ENCODE results near the gene HSF2BP.
"Not testable (repeated sequence)": the region's sequence is repeated elsewhere in the genome, so short reads cannot be mapped to it uniquely, and the experiment has no call there.

Gene HSF2BP

GRCh38 chr21:43516860-43517627 is 142.2 kb downstream of the HSF2BP start:
- not testable (repeated sequence) for DNase-seq (ENCODE audit: low read depth)

GRCh38 chr21:43516295-43516847 is 142.9 kb downstream of the HSF2BP start:
- DNase-seq (ENCODE audit: low read depth): not testable (repeated sequence)

GRCh38 chr21:43514834-43515233 is 144.5 kb downstream of the HSF2BP start:
- not testable (repeated sequence) for DNase-seq (ENCODE audit: low read depth)

- DNase-seq (ENCODE audit: low read depth): not testable (repeated sequence)
Observed at GRCh38 chr21:43513023-43513422, 146.3 kb downstream of the HSF2BP start.

- DNase-seq (ENCODE audit: low read depth): not testable (repeated sequence)
Observed at GRCh38 chr21:43511209-43511608, 148.1 kb downstream of the HSF2BP start.

GRCh38 chr21:43510669-43511068 is 148.6 kb downstream of the HSF2BP start:
- not testable (repeated sequence) for DNase-seq (ENCODE audit: low read depth)

- DNase-seq (ENCODE audit: low read depth): not testable (repeated sequence)
Observed at GRCh38 chr21:43503892-43504291, 155.4 kb downstream of the HSF2BP start.

GRCh38 chr21:43503075-43503750 is 156.1 kb downstream of the HSF2BP start:
- not testable (repeated sequence) for DNase-seq (ENCODE audit: low read depth)

- DNase-seq (ENCODE audit: low read depth): not testable (repeated sequence)
Observed at GRCh38 chr21:43502407-43503071, 156.7 kb downstream of the HSF2BP start.

- not testable (repeated sequence) for DNase-seq (ENCODE audit: low read depth)
Observed at GRCh38 chr21:43498924-43499323, 160.4 kb downstream of the HSF2BP start.

GRCh38 chr21:43498065-43498464 is 161.2 kb downstream of the HSF2BP start:
- not testable (repeated sequence) for DNase-seq (ENCODE audit: low read depth)

GRCh38 chr21:43494279-43495012 is 164.8 kb downstream of the HSF2BP start:
- DNase-seq (ENCODE audit: low read depth): not testable (repeated sequence)

- not testable (repeated sequence) for DNase-seq (ENCODE audit: low read depth)
Observed at GRCh38 chr21:43493471-43493870, 165.8 kb downstream of the HSF2BP start.

GRCh38 chr21:43488235-43488634 is 171.1 kb downstream of the HSF2BP start:
- DNase-seq (ENCODE audit: low read depth): not testable (repeated sequence)

- DNase-seq (ENCODE audit: low read depth): not testable (repeated sequence)
Observed at GRCh38 chr21:43486051-43486450, 173.2 kb downstream of the HSF2BP start.

GRCh38 chr21:43485016-43485415 is 174.3 kb downstream of the HSF2BP start:
- DNase-seq (ENCODE audit: low read depth): not testable (repeated sequence)

- not testable (repeated sequence) for DNase-seq (ENCODE audit: low read depth)
Observed at GRCh38 chr21:43479197-43479596, 180.1 kb downstream of the HSF2BP start.

All from stimulated activated CD4-positive, alpha-beta T cell treated with anti-CD3 and anti-CD28 coated beads, Interleukin-2, amount 100 ng/mL, for 4 hours (primary cell).